ENCODE results near the gene AARS1.
"Not testable (repeated sequence)": the region's sequence is repeated elsewhere in the genome, so short reads cannot be mapped to it uniquely, and the experiment has no call there.

- TF ChIP-seq CTCF, POLR2A (IDR thresholded peaks at IDR 0.05): not testable (repeated sequence)
Measured at GRCh38 chr16:70231831-70232230, 57.5 kb downstream of the AARS1 start.

Measured in testis (tissue), 2 donors.